ENCODE measurements around the gene SPAG5. TPM values are rescaled to one million over a fixed set of nuclear protein-coding genes. Genes with fewer than 3 reads are reported as not detected.

Gene SPAG5
- total and polyA plus RNA-seq, 10 of the 15 experiments (the other 5 are each of a cell fraction or from before 2014, with no cell fraction given) = 73.5 to 171 (median 106) TPM

GRCh38 chr17:28527859-28528258 lies 71.0 kb downstream of the SPAG5 start:
- no peak overlapping the region for H3K4me3 ChIP-seq
- in situ Hi-C loops (cut with MboI) (no loop called here), intact Hi-C loops (cut with micrococcal nuclease; ENCODE audit: unreplicated experiment) (no loop called here)
- TF ChIP-seq BCLAF1 (IDR thresholded peaks at IDR 0.05) (no peak), BCL3 (IDR thresholded peaks at IDR 0.05; ENCODE audit: borderline replicate concordance, insufficient read depth, low read depth, low read length, poor library complexity, severe bottlenecking) (no peak), BHLHE40 (IDR thresholded peaks at IDR 0.05; ENCODE audit: borderline replicate concordance in 1 of 2, low read depth in 2 of 2, low read length in 1 of 2) (no peak), IRF3 (IDR thresholded peaks at IDR 0.05) (no peak)
- H3K9me3 ChIP-seq (replicated peaks; ENCODE audit: control insufficient read depth, insufficient read depth, low read length) = no peaks in the 10 kb centered on the region
- H3K27me3 ChIP-seq (replicated peaks in 1 of 2; ENCODE audit: control insufficient read depth in 2 of 2, insufficient read depth in 2 of 2, low read length in 1 of 2) = no peaks in the 10 kb centered on the region; a peak in 1 of 4 replicates
- ChIA-PET POLR2A (no interaction called here), CTCF (interaction anchor here (1.2 to 1.5 kb wide), 2 partner anchors 13 to 31 kb away, joined by 3 to 4 read pairs; no protein-coding TSS in a partner anchor), RAD21 (ENCODE audit: unreplicated experiment) (no interaction called here), SMC1A (ENCODE audit: uncharacterized antibody, unreplicated experiment) (no interaction called here)
- H3K4me1 ChIP-seq (ENCODE audit: control insufficient read depth, insufficient read depth, low read length) = no peaks in the 10 kb centered on the region
- no peaks in the 10 kb centered on the region for H3K79me2 ChIP-seq (ENCODE audit: control insufficient read depth, insufficient read depth, low read length)
- BruUV-seq (replicated peaks) = no TSS peak
- H3K4me2 ChIP-seq (ENCODE audit: control insufficient read depth, insufficient read depth) = no peak overlapping the region
- no peak overlapping the region for H2AFZ ChIP-seq (ENCODE audit: control insufficient read depth, low read depth, low read length)
- H3K36me3 ChIP-seq (ENCODE audit: control insufficient read depth in 2 of 2, insufficient read depth in 2 of 2, low read length in 1 of 2) = no peaks in the 10 kb centered on the region; a peak in 1 of 4 replicates
- H3K27ac ChIP-seq (ENCODE audit: control insufficient read depth, insufficient read depth) = no peak overlapping the region
- DNase-seq (ENCODE audit: low read depth, low spot score) (no peak), ATAC-seq (no peak), FAIRE-seq (no peak)
- H3K9ac ChIP-seq (ENCODE audit: control insufficient read depth, insufficient read depth, low read length) = no peak overlapping the region
- no peaks in the 10 kb centered on the region for H4K20me1 ChIP-seq (ENCODE audit: control insufficient read depth, insufficient read depth)
- 36% methylated on average over 2 of the region's 2 CpGs for WGBS (ENCODE audit: insufficient coverage, insufficient replicate concordance, low lambda C conversion rate, missing lambda C conversion rate)

Other genes with a start within 250 kb of the SPAG5 start
Only the 7 nearest of the 21 such genes appear.
- gene UNC119, start 46.4 kb downstream of the SPAG5 start, total RNA-seq (2014; rRNA removed) = 109 and 117 TPM in 2 replicates
- gene UNC119, start 46.4 kb downstream of the SPAG5 start, total RNA-seq (2014; rRNA removed; fragmentation: Illumina TruSeq; extraction: Trizol) = 45.6 and 47.2 TPM in 2 replicates
- gene UNC119, start 46.4 kb downstream of the SPAG5 start, total RNA-seq (2021) = 70.7 and 75.6 TPM in 2 replicates
- 275 and 436 TPM in 2 replicates for gene UNC119, start 46.4 kb downstream of the SPAG5 start, polyA plus RNA-seq (2011; rRNA removed)
- 28.9 and 68.4 TPM in 2 replicates for gene UNC119, start 46.4 kb downstream of the SPAG5 start, polyA plus RNA-seq (2014; fragmentation: Illumina TruSeq; extraction: Trizol)
- 1 to 10 TPM; 2.7 to 7.4 TPM for gene UNC119, start 46.4 kb downstream of the SPAG5 start, polyA plus RNA-seq (2014; fragmentation: Nextera tagmentation; extraction: Ambion mirVana)
- 126 and 135 TPM in 2 replicates for gene UNC119, start 46.4 kb downstream of the SPAG5 start, polyA plus RNA-seq (2014; rRNA removed)
- gene UNC119, start 46.4 kb downstream of the SPAG5 start, polyA plus RNA-seq (2016; fragmentation: Nextera tagmentation; extraction: Ambion mirVana) = 10 to 100 TPM; 38.5 to 46.1 TPM
- 54.7 and 55.1 TPM in 2 replicates for gene PIGS, start 27.5 kb downstream of the SPAG5 start, total RNA-seq (2014; rRNA removed)
- gene PIGS, start 27.5 kb downstream of the SPAG5 start, total RNA-seq (2014; rRNA removed; fragmentation: Illumina TruSeq; extraction: Trizol) = 32.8 and 36.0 TPM in 2 replicates
- gene PIGS, start 27.5 kb downstream of the SPAG5 start, total RNA-seq (2021) = 71.3 and 73.7 TPM in 2 replicates
- gene PIGS, start 27.5 kb downstream of the SPAG5 start, polyA plus RNA-seq (2011; rRNA removed) = 32.2 and 41.7 TPM in 2 replicates
- gene PIGS, start 27.5 kb downstream of the SPAG5 start, polyA plus RNA-seq (2014; fragmentation: Illumina TruSeq; extraction: Trizol) = 62.0 and 70.6 TPM in 2 replicates
- 10 to 100 TPM; 27.5 to 32.2 TPM for gene PIGS, start 27.5 kb downstream of the SPAG5 start, polyA plus RNA-seq (2014; fragmentation: Nextera tagmentation; extraction: Ambion mirVana)
- 46.8 and 47.0 TPM in 2 replicates for gene PIGS, start 27.5 kb downstream of the SPAG5 start, polyA plus RNA-seq (2014; rRNA removed)
- gene PIGS, start 27.5 kb downstream of the SPAG5 start, polyA plus RNA-seq (2016; fragmentation: Nextera tagmentation; extraction: Ambion mirVana) = 10 to 100 TPM; 67.9 to 71.8 TPM
- gene ALDOC, start 22.1 kb downstream of the SPAG5 start, total RNA-seq (2014; rRNA removed) = 110 and 119 TPM in 2 replicates
- 55.9 and 62.4 TPM in 2 replicates for gene ALDOC, start 22.1 kb downstream of the SPAG5 start, total RNA-seq (2014; rRNA removed; fragmentation: Illumina TruSeq; extraction: Trizol)
- 59.9 and 71.4 TPM in 2 replicates for gene ALDOC, start 22.1 kb downstream of the SPAG5 start, total RNA-seq (2021)
- gene ALDOC, start 22.1 kb downstream of the SPAG5 start, polyA plus RNA-seq (2011; rRNA removed) = 109 and 268 TPM in 2 replicates
- 62.1 and 89.8 TPM in 2 replicates for gene ALDOC, start 22.1 kb downstream of the SPAG5 start, polyA plus RNA-seq (2014; fragmentation: Illumina TruSeq; extraction: Trizol)
- gene ALDOC, start 22.1 kb downstream of the SPAG5 start, polyA plus RNA-seq (2014; fragmentation: Nextera tagmentation; extraction: Ambion mirVana) = 100 to 1,000 TPM in 1 of 2 experiments, 10 to 100 TPM in 1; 66.6 to 107 TPM
- 121 and 140 TPM in 2 replicates for gene ALDOC, start 22.1 kb downstream of the SPAG5 start, polyA plus RNA-seq (2014; rRNA removed)
- 10 to 100 TPM; 16.0 to 19.3 TPM for gene ALDOC, start 22.1 kb downstream of the SPAG5 start, polyA plus RNA-seq (2016; fragmentation: Nextera tagmentation; extraction: Ambion mirVana)
- gene RSKR, start 15.2 kb upstream of the SPAG5 start, total RNA-seq (2014; rRNA removed) = 8.5 and 9.2 TPM in 2 replicates
- 8.4 and 9.0 TPM in 2 replicates for gene RSKR, start 15.2 kb upstream of the SPAG5 start, total RNA-seq (2014; rRNA removed; fragmentation: Illumina TruSeq; extraction: Trizol)
- gene RSKR, start 15.2 kb upstream of the SPAG5 start, total RNA-seq (2021) = 11.3 and 13.0 TPM in 2 replicates
- 18.6 and 22.4 TPM in 2 replicates for gene RSKR, start 15.2 kb upstream of the SPAG5 start, polyA plus RNA-seq (2011; rRNA removed)
- 12.7 and 13.9 TPM in 2 replicates for gene RSKR, start 15.2 kb upstream of the SPAG5 start, polyA plus RNA-seq (2014; fragmentation: Illumina TruSeq; extraction: Trizol)
- gene RSKR, start 15.2 kb upstream of the SPAG5 start, polyA plus RNA-seq (2014; fragmentation: Nextera tagmentation; extraction: Ambion mirVana) = 1 to 10 TPM in 1 of 2 experiments, under 1 TPM in 1; 0.52 to 1.0 TPM
- 13.2 and 18.0 TPM in 2 replicates for gene RSKR, start 15.2 kb upstream of the SPAG5 start, polyA plus RNA-seq (2014; rRNA removed)
- 1 to 10 TPM; 1.7 to 3.6 TPM for gene RSKR, start 15.2 kb upstream of the SPAG5 start, polyA plus RNA-seq (2016; fragmentation: Nextera tagmentation; extraction: Ambion mirVana)
- gene BLTP2, start 46.1 kb upstream of the SPAG5 start, total RNA-seq (2014; rRNA removed) = 116 and 120 TPM in 2 replicates
- 88.7 and 90.4 TPM in 2 replicates for gene BLTP2, start 46.1 kb upstream of the SPAG5 start, total RNA-seq (2014; rRNA removed; fragmentation: Illumina TruSeq; extraction: Trizol)
- gene BLTP2, start 46.1 kb upstream of the SPAG5 start, total RNA-seq (2021) = 128 and 151 TPM in 2 replicates
- gene BLTP2, start 46.1 kb upstream of the SPAG5 start, polyA plus RNA-seq (2011; rRNA removed) = 82.3 and 134 TPM in 2 replicates
- gene BLTP2, start 46.1 kb upstream of the SPAG5 start, polyA plus RNA-seq (2014; fragmentation: Illumina TruSeq; extraction: Trizol) = 73.8 and 76.2 TPM in 2 replicates
- gene BLTP2, start 46.1 kb upstream of the SPAG5 start, polyA plus RNA-seq (2014; fragmentation: Nextera tagmentation; extraction: Ambion mirVana) = 10 to 100 TPM; 14.2 to 16.9 TPM
- 80.0 and 89.3 TPM in 2 replicates for gene BLTP2, start 46.1 kb upstream of the SPAG5 start, polyA plus RNA-seq (2014; rRNA removed)
- 10 to 100 TPM; 67.2 to 71.5 TPM for gene BLTP2, start 46.1 kb upstream of the SPAG5 start, polyA plus RNA-seq (2016; fragmentation: Nextera tagmentation; extraction: Ambion mirVana)
- gene SDF2, start 62.9 kb upstream of the SPAG5 start, total RNA-seq (2014; rRNA removed) = 34.1 and 35.8 TPM in 2 replicates
- 32.9 and 34.3 TPM in 2 replicates for gene SDF2, start 62.9 kb upstream of the SPAG5 start, total RNA-seq (2014; rRNA removed; fragmentation: Illumina TruSeq; extraction: Trizol)
- 26.2 and 29.8 TPM in 2 replicates for gene SDF2, start 62.9 kb upstream of the SPAG5 start, total RNA-seq (2021)
- gene SDF2, start 62.9 kb upstream of the SPAG5 start, polyA plus RNA-seq (2011; rRNA removed) = 37.8 and 45.3 TPM in 2 replicates
- 37.7 and 46.1 TPM in 2 replicates for gene SDF2, start 62.9 kb upstream of the SPAG5 start, polyA plus RNA-seq (2014; fragmentation: Illumina TruSeq; extraction: Trizol)
- 10 to 100 TPM; 72.7 to 81.0 TPM for gene SDF2, start 62.9 kb upstream of the SPAG5 start, polyA plus RNA-seq (2014; fragmentation: Nextera tagmentation; extraction: Ambion mirVana)
- 31.4 and 33.5 TPM in 2 replicates for gene SDF2, start 62.9 kb upstream of the SPAG5 start, polyA plus RNA-seq (2014; rRNA removed)
- 10 to 100 TPM; 46.9 to 60.9 TPM for gene SDF2, start 62.9 kb upstream of the SPAG5 start, polyA plus RNA-seq (2016; fragmentation: Nextera tagmentation; extraction: Ambion mirVana)
- gene SUPT6H, start 63.2 kb upstream of the SPAG5 start, total RNA-seq (2014; rRNA removed) = 40.7 and 50.1 TPM in 2 replicates
- gene SUPT6H, start 63.2 kb upstream of the SPAG5 start, total RNA-seq (2014; rRNA removed; fragmentation: Illumina TruSeq; extraction: Trizol) = 33.0 and 33.8 TPM in 2 replicates
- 52.7 and 58.8 TPM in 2 replicates for gene SUPT6H, start 63.2 kb upstream of the SPAG5 start, total RNA-seq (2021)
- 25.2 and 41.5 TPM in 2 replicates for gene SUPT6H, start 63.2 kb upstream of the SPAG5 start, polyA plus RNA-seq (2011; rRNA removed)
- gene SUPT6H, start 63.2 kb upstream of the SPAG5 start, polyA plus RNA-seq (2014; fragmentation: Illumina TruSeq; extraction: Trizol) = 55.1 and 58.8 TPM in 2 replicates
- gene SUPT6H, start 63.2 kb upstream of the SPAG5 start, polyA plus RNA-seq (2014; fragmentation: Nextera tagmentation; extraction: Ambion mirVana) = 1 to 10 TPM; 1.7 to 2.4 TPM
- gene SUPT6H, start 63.2 kb upstream of the SPAG5 start, polyA plus RNA-seq (2014; rRNA removed) = 44.3 and 51.9 TPM in 2 replicates
- 10 to 100 TPM; 32.5 to 33.9 TPM for gene SUPT6H, start 63.2 kb upstream of the SPAG5 start, polyA plus RNA-seq (2016; fragmentation: Nextera tagmentation; extraction: Ambion mirVana)

Data from GM12878 (cell line).